Measurements from ENCODE around the gene CCDC9.
"Not testable (repeated sequence)": the region's sequence is repeated elsewhere in the genome, so short reads cannot be mapped to it uniquely, and the experiment has no call there.

The CCDC9 gene

DNA sequence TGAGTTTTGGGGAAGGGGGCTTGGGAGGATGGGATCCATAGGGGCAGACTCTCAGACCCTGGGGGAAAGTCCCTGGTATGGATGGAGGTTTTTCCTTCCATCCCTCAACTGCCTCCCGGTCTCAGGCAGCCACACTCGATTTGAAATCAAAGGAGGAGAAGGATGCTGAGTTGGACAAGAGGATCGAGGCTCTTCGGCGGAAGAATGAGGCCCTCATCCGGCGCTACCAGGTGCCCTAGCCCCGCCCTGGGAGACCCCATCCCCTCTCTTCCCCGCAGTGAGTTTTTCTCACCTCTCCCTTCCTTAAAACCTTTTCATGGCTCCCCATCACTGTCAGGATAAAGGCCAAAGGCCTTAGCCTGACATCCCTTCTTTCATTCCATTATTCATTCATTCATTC lies 2.1 kb downstream of the CCDC9 start:
- DNase-seq (ENCODE audit: extremely low spot score, insufficient read length, low read depth) = no peak
- FAIRE-seq = no peak

DNA sequence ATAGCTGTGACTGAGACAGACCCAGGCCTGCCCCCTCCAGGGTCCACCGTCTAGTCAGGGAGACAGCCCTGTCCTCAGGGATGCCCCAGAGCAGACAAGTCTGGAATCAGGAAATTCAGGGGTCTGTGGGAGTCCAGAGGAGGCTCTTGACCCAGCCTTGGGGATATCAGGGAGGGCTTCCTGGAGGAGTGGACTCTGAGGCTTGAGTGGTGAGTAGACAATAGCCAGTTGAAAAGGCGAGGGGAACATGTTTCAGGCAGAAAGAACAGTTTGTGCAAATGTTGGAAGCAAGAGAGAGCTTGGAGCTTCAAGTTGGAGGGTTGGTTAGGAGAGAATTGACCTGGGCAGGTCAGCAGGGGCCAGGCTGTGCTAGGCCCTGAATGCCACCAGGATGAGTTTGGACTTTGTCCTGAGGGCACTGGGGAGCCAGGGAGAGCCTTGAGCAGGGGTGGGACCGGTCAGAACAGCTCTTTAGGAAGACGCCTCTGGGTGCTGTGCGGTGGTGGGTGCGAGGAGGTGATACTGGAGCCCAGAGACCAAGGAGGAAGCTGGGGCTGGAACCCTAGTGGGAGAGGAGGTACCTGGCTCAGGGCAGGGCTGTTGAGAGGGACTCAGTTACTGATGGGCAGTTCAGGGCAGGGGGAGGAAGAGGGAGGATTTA lies 2.7 kb downstream of the CCDC9 start:
- no peak for DNase-seq (ENCODE audit: extremely low spot score, insufficient read length, low read depth)
- no peak for FAIRE-seq

DNA sequence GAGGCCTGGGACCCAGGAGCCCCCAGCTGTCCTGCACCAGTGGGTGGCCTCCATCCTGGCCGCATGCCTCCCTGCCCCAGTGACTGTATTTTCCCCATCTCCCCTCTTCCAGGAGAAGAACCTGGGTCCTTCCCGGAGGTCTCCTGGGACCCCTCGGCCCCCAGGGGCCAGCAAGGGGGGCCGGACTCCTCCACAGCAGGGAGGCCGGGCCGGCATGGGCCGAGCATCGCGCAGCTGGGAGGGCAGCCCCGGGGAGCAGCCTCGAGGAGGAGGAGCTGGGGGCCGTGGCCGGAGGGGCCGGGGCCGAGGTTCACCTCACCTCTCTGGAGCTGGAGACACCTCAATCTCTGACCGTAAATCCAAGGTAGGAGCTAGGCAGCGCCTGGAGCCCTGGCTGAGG lies 4.2 kb downstream of the CCDC9 start:
- DNase-seq (ENCODE audit: extremely low spot score, insufficient read length, low read depth) (no peak), FAIRE-seq (no peak)

DNA sequence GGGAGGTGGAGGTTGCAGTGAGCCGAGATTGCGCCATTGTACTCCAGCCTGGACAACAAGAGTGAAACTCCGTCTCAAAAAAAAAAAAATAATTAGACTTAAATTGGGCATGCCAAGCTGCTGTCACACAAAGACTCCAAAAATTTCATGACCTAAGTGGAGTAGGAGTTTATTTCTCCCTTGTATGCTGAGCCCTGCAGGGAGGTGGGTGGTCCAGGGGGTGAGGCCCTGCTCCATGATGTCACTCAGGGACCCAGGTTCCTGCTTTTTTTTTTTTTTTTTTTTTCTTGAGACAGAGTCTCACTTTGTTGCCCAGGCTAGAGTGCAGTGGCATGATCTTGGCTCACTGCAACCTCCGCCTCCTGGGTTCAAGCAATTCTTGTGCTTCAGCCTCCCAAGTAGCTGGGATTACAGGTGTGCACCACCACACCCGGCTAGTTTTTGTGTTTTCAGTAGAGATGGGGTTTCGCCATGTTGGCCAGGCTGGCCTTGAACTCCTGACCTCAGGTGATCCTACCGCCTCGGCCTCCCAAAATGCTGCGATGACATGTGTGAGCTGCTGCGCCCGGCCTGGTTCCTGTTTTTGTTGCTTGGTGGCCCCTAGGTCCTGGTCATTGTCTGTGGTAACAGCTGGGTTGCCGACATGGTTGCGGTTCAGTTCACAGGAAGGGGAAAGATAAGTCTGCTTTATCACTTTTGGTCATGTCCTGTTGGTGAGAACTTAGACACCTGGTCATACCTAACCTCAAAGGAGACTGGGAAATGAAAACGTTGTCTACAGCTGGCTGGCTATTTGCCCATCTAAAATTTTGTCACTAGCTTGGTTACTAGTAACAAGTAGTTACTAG lies 5.8 kb downstream of the CCDC9 start:
- not testable (repeated sequence) for DNase-seq (ENCODE audit: extremely low spot score, insufficient read length, low read depth)
- peak; percentile 99 for FAIRE-seq

DNA sequence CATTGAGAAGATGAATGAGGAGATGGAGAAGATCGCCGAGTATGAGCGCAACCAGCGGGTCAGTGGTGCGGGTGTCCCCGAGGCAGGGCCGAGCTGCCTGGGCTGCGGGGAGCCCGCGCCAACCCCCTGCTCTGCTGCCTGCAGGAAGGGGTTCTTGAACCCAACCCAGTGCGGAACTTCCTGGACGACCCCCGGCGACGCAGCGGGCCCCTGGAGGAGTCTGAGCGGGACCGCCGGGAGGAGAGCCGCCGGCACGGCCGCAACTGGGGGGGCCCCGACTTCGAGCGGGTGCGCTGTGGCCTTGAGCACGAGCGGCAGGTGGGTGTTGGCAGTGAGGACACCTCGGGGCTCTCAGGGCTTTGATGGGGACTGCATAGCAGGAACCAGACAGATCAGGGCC lies 8.3 kb downstream of the CCDC9 start:
- DNase-seq (ENCODE audit: extremely low spot score, insufficient read length, low read depth) (no peak), FAIRE-seq (no peak)

GRCh38 chr19:47266401-47266941 lies 10.1 kb downstream of the CCDC9 start:
- FAIRE-seq = no peak
- no peak for DNase-seq (ENCODE audit: extremely low spot score, insufficient read length, low read depth)

DNA sequence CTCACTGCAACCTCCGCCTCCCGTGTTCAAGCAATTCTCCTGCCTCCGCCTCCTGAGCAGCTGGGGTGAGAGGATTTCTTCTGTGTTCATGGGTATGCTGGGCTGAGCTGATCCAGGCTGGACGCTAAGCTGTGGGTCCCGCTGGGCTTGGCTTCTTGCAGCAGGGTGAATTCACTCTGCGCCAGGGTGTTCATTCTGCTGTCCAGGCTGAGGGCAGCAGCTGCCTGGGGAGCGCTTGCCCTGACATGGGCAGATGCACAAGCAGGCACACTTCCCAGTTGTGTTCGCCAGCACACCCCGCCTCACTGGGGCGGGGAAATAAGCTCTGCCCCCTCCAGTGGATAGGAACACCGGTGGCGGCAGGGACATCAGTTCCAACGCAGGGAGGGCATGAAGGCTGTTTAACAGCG lies 11.0 kb downstream of the CCDC9 start:
- no peak for FAIRE-seq
- DNase-seq (ENCODE audit: extremely low spot score, insufficient read length, low read depth) = no peak

DNA sequence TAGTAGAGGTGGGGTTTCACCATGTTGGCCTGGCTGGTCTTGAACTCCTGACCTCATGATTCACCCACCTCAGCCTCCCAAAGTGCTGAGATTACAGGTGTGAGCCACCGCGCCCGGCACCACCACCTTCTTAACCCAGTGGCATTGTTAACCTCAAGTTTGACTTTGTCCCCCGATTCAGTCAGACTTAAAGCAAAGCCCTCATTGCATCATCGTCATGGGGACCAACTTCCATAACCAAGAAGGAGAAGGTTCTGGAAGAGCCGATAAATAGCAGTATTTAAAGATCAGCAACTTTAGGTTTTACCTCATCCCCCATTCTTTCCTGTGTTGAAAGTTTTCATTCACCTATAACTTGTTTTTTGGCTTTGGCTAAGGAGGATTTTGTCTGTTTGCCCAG lies 11.7 kb downstream of the CCDC9 start:
- FAIRE-seq (no peak), DNase-seq (ENCODE audit: extremely low spot score, insufficient read length, low read depth) (no peak)

- FAIRE-seq (no peak), DNase-seq (ENCODE audit: extremely low spot score, insufficient read length, low read depth) (no peak)
These were observed 13.3 kb downstream of the CCDC9 start for GRCh38 chr19:47269596-47269995.

DNA sequence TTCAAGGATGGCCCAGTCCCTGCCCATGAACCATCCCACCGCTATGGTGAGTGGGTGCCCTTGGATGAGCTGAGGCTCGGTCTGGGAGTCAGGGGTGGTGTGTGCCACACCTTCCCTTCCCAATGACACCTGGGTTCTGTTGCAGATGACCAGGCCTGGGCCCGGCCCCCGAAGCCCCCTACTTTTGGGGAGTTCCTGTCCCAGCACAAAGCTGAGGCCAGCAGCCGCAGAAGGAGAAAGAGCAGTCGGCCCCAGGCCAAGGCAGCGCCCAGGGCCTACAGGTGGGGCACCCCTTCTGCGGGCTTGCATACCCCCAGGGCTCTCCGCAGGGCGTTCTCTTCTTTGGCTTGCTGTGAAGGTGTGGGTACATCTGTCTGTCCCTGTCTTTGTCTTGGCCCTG lies 14.1 kb downstream of the CCDC9 start:
- DNase-seq (ENCODE audit: extremely low spot score, insufficient read length, low read depth) (no peak), FAIRE-seq (no peak)

GRCh38 chr19:47271949-47272348 lies 15.6 kb downstream of the CCDC9 start:
- DNase-seq (ENCODE audit: extremely low spot score, insufficient read length, low read depth) (no peak), FAIRE-seq (no peak)

DNA sequence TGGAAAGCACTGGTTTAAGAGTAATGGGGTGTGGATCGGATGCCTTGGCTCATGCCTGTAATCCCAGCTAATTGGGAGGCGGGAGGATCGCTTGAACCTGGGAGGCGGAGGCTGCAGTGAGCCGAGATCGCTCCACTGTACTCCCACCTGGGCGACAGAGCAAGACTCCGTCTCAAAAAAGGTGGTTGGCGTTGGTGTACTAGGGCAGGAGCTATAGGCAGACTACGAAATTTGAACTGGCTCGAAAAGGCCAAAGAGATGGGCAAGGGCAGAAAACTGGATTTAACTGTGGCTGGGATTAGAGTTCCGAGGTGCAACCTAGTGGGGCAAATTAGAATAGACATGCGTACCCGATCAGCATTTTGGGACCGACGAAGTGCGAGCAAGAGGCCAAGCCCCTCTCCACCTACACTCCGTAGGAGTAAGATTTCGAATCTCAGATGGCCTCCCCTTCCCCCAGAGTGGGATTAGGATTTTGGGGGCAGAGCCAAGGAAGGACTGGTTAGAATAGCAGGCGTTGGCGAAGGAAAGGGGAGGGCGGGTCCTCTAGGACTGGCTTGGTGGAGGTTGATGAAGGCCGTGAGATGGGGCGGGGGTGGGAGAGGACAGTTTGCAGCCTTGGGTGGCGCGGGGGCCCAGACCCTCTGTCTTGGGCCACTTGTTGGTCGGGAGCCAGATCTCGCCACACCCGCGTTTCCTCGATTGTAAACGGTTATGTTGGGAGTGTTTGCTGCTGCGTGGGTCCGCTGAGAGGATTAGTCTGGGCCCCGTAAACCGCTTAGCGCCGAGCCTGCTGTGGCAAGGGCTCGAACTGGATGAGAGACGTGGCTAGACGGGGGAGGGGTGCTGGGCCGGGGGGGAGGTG lies 16.4 kb downstream of the CCDC9 start:
- FAIRE-seq (no peak), DNase-seq (ENCODE audit: extremely low spot score, insufficient read length, low read depth) (no peak)

DNA sequence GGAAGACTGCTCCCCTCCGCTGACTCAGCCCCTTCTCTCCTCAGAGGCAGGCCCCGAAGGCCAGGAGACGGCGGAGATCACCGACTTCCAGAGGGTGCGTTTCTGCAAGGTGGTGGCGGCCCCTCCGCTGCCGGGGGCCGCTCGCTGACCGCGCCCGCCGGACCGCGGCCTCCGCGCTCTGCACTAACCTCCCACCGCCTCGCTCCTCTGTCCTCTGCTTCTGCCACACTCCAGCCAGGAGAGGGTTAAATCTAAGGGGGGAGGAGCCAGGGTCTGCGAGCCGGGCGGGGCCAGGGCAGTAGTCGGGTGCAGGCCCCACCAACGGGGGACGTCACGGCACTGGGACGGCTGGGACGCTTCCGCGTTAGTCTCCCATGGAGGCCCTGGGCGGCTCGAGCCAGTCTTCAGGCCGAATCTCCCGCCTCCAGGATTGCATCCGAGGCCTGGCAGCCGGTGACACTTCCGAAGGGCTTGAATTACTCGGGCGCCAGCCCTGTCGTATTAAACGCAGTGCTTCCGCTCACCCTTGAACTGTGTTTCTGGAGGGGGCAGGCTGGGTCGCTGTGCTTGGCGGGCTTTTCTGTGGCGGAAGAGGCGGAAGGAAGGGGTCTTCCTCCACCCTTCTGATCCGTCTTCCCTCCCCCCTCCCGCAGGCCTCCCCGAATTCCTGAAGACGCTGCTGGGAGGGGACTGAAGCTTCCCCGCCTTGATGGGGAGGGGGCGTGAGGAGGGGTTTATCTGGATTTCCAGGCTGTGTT lies 17.2 kb downstream of the CCDC9 start:
- FAIRE-seq = no peak

DNA sequence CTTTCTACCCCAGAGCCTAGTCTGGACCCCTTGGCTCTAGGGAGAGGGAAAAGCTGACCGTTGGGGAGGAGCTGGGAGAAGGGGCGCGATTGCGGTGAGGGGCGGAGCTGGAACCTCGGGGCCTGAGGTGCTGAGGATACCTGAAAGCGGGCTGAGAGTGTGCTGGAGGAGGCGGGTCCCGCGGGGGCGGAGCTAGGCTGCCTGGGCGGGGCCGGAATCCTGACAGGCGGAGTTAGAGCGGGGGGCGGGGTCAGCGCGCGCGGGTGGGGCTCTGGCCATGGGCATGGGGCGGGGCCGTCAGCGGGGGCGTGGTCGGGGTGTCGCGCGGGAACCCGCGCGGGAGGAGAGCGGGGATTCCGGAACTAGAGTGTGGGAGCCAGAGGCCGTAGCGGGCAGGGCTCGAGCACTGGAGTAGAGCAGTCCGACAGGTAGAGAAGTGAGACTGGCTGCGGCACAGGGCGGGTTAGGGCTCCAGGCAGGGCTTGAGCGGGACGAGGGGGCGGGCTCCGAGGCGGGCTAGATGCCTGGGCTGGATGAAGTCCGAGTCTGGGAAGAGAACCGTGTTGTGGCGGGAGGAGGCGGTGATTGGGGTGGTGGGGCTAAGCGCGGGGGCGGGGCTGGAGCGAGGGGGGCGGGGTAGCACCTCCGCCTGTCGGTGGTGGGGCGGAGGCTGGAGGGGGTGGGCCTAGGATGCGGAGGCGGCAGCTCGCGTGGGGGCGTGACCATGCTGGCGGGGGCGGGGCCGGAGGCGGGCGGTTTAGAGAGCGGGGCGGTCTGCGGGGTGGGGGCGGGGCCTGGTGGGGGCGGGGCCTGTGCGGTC lies 18.0 kb downstream of the CCDC9 start, which contains the start of gene INAFM1:
INAFM1 (plus strand) TSS at position 815 of the 820 bp plus-strand sequence. CDS start 35 bp downstream, outside the sequence.
- peak; percentile 94 for FAIRE-seq
- peak; percentile 91 for DNase-seq (ENCODE audit: extremely low spot score, insufficient read length, low read depth)

More for the DNA sequence above, 17.2 kb downstream of the CCDC9 start:
- DNase-seq (ENCODE audit: extremely low spot score, insufficient read length, low read depth) = peak; percentile 80

DNA sequence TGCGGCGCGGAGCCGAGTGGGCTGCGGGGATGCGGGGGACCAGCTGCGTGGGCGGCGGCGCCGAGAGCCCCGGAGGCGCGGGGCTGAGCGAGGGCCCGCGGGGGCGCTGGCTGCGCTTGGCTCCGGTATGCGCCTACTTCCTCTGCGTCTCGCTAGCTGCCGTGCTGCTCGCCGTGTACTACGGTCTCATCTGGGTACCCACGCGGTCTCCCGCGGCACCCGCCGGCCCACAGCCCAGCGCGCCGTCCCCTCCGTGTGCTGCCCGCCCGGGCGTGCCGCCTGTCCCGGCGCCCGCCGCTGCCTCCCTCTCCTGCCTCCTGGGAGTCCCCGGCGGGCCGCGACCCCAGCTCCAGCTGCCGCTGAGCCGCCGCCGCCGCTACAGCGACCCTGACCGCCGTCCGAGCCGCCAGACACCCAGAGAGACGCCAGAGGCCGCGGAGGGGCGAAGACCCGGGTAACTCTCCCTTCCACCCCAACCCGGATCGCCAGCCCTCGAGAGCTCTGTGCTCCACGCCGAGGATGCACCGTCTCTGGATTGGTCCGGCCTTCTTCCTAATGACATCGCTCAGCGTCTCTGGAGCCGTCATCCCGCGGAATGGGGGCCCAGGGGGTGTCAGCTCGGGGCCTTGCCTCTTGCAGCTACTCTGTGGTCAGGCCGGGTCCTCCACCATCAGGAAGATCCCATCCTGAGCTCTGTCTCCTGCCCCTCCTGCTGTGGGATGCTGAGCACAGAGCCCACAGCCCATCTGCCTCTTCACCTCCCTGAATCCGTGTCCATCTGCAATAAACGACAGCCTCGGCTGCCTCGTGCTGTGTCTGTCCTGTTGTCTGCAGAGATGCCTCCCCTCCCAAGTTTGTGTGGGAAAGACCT lies 18.8 kb downstream of the CCDC9 start:
- FAIRE-seq (no peak), DNase-seq (ENCODE audit: extremely low spot score, insufficient read length, low read depth) (no peak)

- DNase-seq (ENCODE audit: extremely low spot score, insufficient read length, low read depth) = no peak
- no peak for FAIRE-seq
These were observed 19.6 kb downstream of the CCDC9 start for GRCh38 chr19:47275791-47276461.

DNA sequence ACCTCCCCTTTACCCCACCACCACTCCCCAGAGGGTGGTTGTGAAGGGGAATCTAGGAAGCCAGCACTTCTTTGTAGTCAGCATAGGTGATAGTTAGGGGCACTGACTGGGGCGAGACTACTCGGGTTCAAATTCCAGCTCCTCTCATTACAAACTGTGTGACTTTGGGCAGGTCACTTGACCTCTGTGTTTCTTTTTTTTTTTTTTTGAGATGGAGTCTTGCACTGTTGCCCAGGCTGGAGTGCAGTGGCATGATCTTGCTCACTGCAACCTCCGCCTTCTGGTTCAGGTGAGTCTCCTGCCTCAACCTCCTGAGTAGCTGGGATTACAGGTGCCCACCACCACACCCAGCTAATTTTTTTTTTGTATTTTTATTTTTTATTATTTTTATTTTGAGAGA lies 20.2 kb downstream of the CCDC9 start:
- not testable (repeated sequence) for FAIRE-seq; DNase-seq (ENCODE audit: extremely low spot score, insufficient read length, low read depth)

All from GM18507 (cell line).